SK-N-SH treated with all-trans-retinoic acid at 6 μM for 48 hours (cell line): Measurements from ENCODE around the gene NXPH4.

ENCODE experiments used
- CSDC2 ChIP-seq: fragments of 250-450 bp; sonication (Bioruptor Pico); IDR thresholded peaks from 2 replicates; pipeline ENCODE4 v1.5.0; 2020; ENCODE audit warnings: mild to moderate bottlenecking, moderate library complexity
- GLIS3 ChIP-seq: fragments of 250-450 bp; sonication (Bioruptor Pico); IDR thresholded peaks from 2 replicates; pipeline ENCODE4 v1.5.0; 2020; ENCODE audit warnings: mild to moderate bottlenecking, moderate library complexity
- ISL1 ChIP-seq: fragments of 250-450 bp; sonication (Bioruptor Pico); IDR thresholded peaks from 2 replicates; pipeline ENCODE4 v2.1.2; 2022; ENCODE audit warnings: mild to moderate bottlenecking, moderate library complexity
- SNAI2 ChIP-seq: fragments of 250-450 bp; sonication (Bioruptor Pico); IDR thresholded peaks from 2 replicates; pipeline ENCODE4 v1.5.0; 2020; ENCODE audit warnings: mild to moderate bottlenecking, moderate library complexity
- TCF4 ChIP-seq: fragments of 250-450 bp; sonication (Bioruptor Pico); IDR thresholded peaks from 2 replicates; pipeline ENCODE4 v1.8.0; 2021; ENCODE audit warnings: mild to moderate bottlenecking, moderate library complexity, borderline replicate concordance
- TOX ChIP-seq: fragments of 250-450 bp; sonication (Bioruptor Pico); IDR thresholded peaks from 2 replicates; pipeline ENCODE4 v1.8.0; 2021; ENCODE audit warnings: mild to moderate bottlenecking, moderate library complexity, borderline replicate concordance
- ZFP3 ChIP-seq: fragments of 250-450 bp; sonication (Bioruptor Pico); IDR thresholded peaks from 2 replicates; pipeline ENCODE4 v1.5.0; 2020; ENCODE audit warnings: mild to moderate bottlenecking, moderate library complexity
- ZNF8 ChIP-seq: fragments of 450-650 bp; formaldehyde crosslinking; IDR thresholded peaks from 2 replicates; pipeline ENCODE4 v1.5.0; 2020; ENCODE audit warnings: mild to moderate bottlenecking, moderate library complexity
- TF ChIP-seq, protein P1 (sequence below): fragments of 250-450 bp; sonication (Bioruptor Pico); IDR thresholded peaks from 2 replicates; pipeline ENCODE4 v1.5.0; 2020; ENCODE audit warnings: mild to moderate bottlenecking, moderate library complexity
- TF ChIP-seq, protein P2 (sequence below): fragments of 250-450 bp; sonication (Bioruptor Pico); IDR thresholded peaks from 2 replicates; pipeline ENCODE4 v1.5.1; 2021; ENCODE audit warnings: mild to moderate bottlenecking, moderate library complexity
- TF ChIP-seq, protein P3 (sequence below): fragments of 250-450 bp; sonication (Bioruptor Pico); IDR thresholded peaks from 2 replicates; pipeline ENCODE4 v1.5.1; 2020; ENCODE audit warnings: low read depth, mild to moderate bottlenecking, moderate library complexity
- TF ChIP-seq, protein P4 (sequence below): fragments of 250-450 bp; sonication (Bioruptor Pico); IDR thresholded peaks from 2 replicates; pipeline ENCODE4 v1.8.0; 2021; ENCODE audit warnings: low read depth, mild to moderate bottlenecking, moderate library complexity, borderline replicate concordance

DNA sequence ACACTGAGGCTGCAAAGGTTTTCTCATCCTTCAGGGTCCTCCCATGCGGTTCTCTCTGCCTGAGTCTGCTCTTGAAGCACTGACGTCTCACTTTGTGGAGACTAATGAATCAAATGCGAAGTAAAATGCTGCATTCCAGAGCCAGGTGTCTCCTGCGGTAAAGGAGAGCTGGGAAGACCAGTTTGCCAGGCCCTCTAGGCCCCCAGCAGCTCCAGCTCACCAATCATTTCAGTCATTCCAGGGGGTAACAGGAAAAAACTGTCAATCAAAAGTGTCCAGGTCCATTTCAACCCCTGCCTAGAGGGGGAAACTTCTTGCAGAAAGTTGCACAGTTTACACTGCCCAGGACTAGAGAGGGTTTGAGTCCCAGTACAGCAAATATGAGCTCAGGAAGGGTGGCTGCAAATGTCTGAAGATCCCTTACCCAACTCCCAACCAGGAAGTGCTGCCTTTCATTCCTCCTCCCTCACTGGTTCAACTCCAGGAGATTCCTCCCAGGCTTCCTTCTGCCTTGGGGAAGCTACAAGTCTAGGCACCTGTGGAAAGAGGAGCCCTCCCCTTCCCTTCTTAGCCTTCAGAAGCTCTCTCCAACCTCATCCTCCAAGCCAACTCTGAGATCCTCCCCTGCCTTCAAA is 2.7 kb upstream of the NXPH4 start:
- TF ChIP-seq, protein P1, sequence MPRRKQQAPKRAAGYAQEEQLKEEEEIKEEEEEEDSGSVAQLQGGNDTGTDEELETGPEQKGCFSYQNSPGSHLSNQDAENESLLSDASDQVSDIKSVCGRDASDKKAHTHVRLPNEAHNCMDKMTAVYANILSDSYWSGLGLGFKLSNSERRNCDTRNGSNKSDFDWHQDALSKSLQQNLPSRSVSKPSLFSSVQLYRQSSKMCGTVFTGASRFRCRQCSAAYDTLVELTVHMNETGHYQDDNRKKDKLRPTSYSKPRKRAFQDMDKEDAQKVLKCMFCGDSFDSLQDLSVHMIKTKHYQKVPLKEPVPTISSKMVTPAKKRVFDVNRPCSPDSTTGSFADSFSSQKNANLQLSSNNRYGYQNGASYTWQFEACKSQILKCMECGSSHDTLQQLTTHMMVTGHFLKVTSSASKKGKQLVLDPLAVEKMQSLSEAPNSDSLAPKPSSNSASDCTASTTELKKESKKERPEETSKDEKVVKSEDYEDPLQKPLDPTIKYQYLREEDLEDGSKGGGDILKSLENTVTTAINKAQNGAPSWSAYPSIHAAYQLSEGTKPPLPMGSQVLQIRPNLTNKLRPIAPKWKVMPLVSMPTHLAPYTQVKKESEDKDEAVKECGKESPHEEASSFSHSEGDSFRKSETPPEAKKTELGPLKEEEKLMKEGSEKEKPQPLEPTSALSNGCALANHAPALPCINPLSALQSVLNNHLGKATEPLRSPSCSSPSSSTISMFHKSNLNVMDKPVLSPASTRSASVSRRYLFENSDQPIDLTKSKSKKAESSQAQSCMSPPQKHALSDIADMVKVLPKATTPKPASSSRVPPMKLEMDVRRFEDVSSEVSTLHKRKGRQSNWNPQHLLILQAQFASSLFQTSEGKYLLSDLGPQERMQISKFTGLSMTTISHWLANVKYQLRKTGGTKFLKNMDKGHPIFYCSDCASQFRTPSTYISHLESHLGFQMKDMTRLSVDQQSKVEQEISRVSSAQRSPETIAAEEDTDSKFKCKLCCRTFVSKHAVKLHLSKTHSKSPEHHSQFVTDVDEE (CRISPR knock-in tag): no peak
- TF ChIP-seq ZFP3 (CRISPR knock-in tag) (no peak), SNAI2 (CRISPR knock-in tag) (no peak), TOX (CRISPR knock-in tag) (no peak), ISL1 (no peak), ZNF8 (CRISPR knock-in tag) (no peak), CSDC2 (CRISPR knock-in tag) (no peak), TCF4 (CRISPR knock-in tag) (no peak), GLIS3 (no peak)
- TF ChIP-seq, protein P2, sequence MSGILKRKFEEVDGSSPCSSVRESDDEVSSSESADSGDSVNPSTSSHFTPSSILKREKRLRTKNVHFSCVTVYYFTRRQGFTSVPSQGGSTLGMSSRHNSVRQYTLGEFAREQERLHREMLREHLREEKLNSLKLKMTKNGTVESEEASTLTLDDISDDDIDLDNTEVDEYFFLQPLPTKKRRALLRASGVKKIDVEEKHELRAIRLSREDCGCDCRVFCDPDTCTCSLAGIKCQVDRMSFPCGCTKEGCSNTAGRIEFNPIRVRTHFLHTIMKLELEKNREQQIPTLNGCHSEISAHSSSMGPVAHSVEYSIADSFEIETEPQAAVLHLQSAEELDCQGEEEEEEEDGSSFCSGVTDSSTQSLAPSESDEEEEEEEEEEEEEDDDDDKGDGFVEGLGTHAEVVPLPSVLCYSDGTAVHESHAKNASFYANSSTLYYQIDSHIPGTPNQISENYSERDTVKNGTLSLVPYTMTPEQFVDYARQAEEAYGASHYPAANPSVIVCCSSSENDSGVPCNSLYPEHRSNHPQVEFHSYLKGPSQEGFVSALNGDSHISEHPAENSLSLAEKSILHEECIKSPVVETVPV (CRISPR knock-in tag): no peak
- TF ChIP-seq, protein P3, sequence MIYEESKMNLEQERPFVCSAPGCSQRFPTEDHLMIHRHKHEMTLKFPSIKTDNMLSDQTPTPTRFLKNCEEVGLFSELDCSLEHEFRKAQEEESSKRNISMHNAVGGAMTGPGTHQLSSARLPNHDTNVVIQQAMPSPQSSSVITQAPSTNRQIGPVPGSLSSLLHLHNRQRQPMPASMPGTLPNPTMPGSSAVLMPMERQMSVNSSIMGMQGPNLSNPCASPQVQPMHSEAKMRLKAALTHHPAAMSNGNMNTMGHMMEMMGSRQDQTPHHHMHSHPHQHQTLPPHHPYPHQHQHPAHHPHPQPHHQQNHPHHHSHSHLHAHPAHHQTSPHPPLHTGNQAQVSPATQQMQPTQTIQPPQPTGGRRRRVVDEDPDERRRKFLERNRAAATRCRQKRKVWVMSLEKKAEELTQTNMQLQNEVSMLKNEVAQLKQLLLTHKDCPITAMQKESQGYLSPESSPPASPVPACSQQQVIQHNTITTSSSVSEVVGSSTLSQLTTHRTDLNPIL (CRISPR knock-in tag): no peak
- TF ChIP-seq, protein P4, sequence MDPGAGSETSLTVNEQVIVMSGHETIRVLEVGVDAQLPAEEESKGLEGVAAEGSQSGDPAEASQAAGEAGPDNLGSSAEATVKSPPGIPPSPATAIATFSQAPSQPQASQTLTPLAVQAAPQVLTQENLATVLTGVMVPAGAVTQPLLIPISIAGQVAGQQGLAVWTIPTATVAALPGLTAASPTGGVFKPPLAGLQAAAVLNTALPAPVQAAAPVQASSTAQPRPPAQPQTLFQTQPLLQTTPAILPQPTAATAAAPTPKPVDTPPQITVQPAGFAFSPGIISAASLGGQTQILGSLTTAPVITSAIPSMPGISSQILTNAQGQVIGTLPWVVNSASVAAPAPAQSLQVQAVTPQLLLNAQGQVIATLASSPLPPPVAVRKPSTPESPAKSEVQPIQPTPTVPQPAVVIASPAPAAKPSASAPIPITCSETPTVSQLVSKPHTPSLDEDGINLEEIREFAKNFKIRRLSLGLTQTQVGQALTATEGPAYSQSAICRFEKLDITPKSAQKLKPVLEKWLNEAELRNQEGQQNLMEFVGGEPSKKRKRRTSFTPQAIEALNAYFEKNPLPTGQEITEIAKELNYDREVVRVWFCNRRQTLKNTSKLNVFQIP (CRISPR knock-in tag): no peak
